PC-9 (cell line): Measurements from ENCODE around the gene DISC1.

Experiments
- CTCF ChIP-seq: fragments of 200-600 bp; sonication (generic); conservative IDR thresholded peaks from 2 replicates; pipeline ENCODE4 v1.6.1; 2017; ENCODE audit warnings: mixed run types, antibody characterized with exemption, mild to moderate bottlenecking, moderate library complexity
- EZH2 ChIP-seq: fragments of 200-600 bp; sonication (generic); IDR thresholded peaks from 2 replicates; pipeline ENCODE4 v1.8.0; 2017; ENCODE audit warnings: antibody characterized with exemption, low read depth

GRCh38 chr1:231695439-231696255 is 69.1 kb downstream of the DISC1 start:
- no peak for TF ChIP-seq CTCF
- TF ChIP-seq EZH2: no peak
